PFSK-1 (cell line): ENCODE measurements around the gene PTPN9.

Experiments used
- FOXP2 ChIP-seq: optimal IDR thresholded peaks from 2 replicates; pipeline ENCODE3; 2011; ENCODE audit warnings: borderline replicate concordance, control low read depth, inconsistent platforms; ENCODE audit not compliant: insufficient read depth; ENCODE audit errors: extremely low read length, extremely low read depth
- POLR2AphosphoS5 ChIP-seq: IDR thresholded peaks from 2 replicates; pipeline ENCODE4 v1.6.1; 2012; ENCODE audit warnings: low read depth, mild to moderate bottlenecking, control low read depth, low read length, moderate library complexity
- REST ChIP-seq, 2 experiments: IDR thresholded peaks; 2 replicates each; pipeline versions ENCODE4 v1.6.1 to v1.8.0; 2011 to 2012; ENCODE audit warnings: low read depth in 2 of 2, low read length in 2 of 2, control low read depth in 1 of 2, inconsistent platforms in 1 of 2, mild to moderate bottlenecking in 1 of 2, moderate library complexity in 1 of 2; ENCODE audit not compliant: insufficient read depth in 1 of 2
- SIN3A ChIP-seq: IDR thresholded peaks from 2 replicates; pipeline ENCODE4 v1.6.1; 2012; ENCODE audit warnings: mild to moderate bottlenecking, low read length, moderate library complexity, borderline replicate concordance; ENCODE audit not compliant: insufficient read depth
- TAF1 ChIP-seq: IDR thresholded peaks from 2 replicates; pipeline ENCODE4 v1.6.1; 2012; ENCODE audit warnings: low read length, control low read depth, borderline replicate concordance; ENCODE audit not compliant: insufficient read depth

Gene PTPN9

GRCh38 chr15:75591655-75592364 is 12.7 kb upstream of the PTPN9 start:
- TF ChIP-seq POLR2AphosphoS5: no peak
- no peak for TF ChIP-seq SIN3A
- no peak for TF ChIP-seq FOXP2
- TF ChIP-seq REST (IDR thresholded peaks at IDR 0.05; ENCODE audit: insufficient read depth in 1 of 2, low read depth in 2 of 2, low read length in 2 of 2): no peak
- no peak for TF ChIP-seq TAF1

- TF ChIP-seq FOXP2: no peak
- no peak for TF ChIP-seq POLR2AphosphoS5
- TF ChIP-seq TAF1: no peak
- TF ChIP-seq REST (IDR thresholded peaks at IDR 0.05; ENCODE audit: insufficient read depth in 1 of 2, low read depth in 2 of 2, low read length in 2 of 2): no peak
- TF ChIP-seq SIN3A: no peak
Measured at GRCh38 chr15:75590239-75590638, 11.1 kb upstream of the PTPN9 start.

GRCh38 chr15:75589071-75589470 is 10.0 kb upstream of the PTPN9 start:
- no peak for TF ChIP-seq POLR2AphosphoS5
- TF ChIP-seq FOXP2: no peak
- no peak for TF ChIP-seq SIN3A

- TF ChIP-seq FOXP2 (no peak), POLR2AphosphoS5 (no peak), TAF1 (no peak), SIN3A (peak; percentile 92; the same call in 1 of the 2 replicates), REST (IDR thresholded peaks at IDR 0.05; ENCODE audit: insufficient read depth in 1 of 2, low read depth in 2 of 2, low read length in 2 of 2) (no peak)
Measured at GRCh38 chr15:75584121-75584520, 5.0 kb upstream of the PTPN9 start.

GRCh38 chr15:75583701-75584100 is 4.6 kb upstream of the PTPN9 start:
- TF ChIP-seq TAF1 (no peak), SIN3A (no peak), REST (IDR thresholded peaks at IDR 0.05; ENCODE audit: insufficient read depth in 1 of 2, low read depth in 2 of 2, low read length in 2 of 2) (no peak), POLR2AphosphoS5 (no peak), FOXP2 (no peak)
